ENCODE results near the gene HLA-DOB.

- no peak for TF ChIP-seq CTCF (IDR thresholded peaks at IDR 0.05)
- no peak for TF ChIP-seq POLR2A (IDR thresholded peaks at IDR 0.05)
- TF ChIP-seq POLR2AphosphoS5 (IDR thresholded peaks at IDR 0.05), result no peak
- no peak for TF ChIP-seq EP300 (IDR thresholded peaks at IDR 0.05; ENCODE audit: low read depth)
Measured at GRCh38 chr6:32832535-32832934, 15.7 kb upstream of the HLA-DOB start.
